ENCODE results near the gene SLC6A18. TPM values are rescaled to one million over a fixed set of nuclear protein-coding genes. Genes with fewer than 3 reads are reported as not detected.

SLC6A18 gene
- total and polyA plus RNA-seq, 2 donors from 2014 or later = 1.5 TPM; not detected in 1

DNA sequence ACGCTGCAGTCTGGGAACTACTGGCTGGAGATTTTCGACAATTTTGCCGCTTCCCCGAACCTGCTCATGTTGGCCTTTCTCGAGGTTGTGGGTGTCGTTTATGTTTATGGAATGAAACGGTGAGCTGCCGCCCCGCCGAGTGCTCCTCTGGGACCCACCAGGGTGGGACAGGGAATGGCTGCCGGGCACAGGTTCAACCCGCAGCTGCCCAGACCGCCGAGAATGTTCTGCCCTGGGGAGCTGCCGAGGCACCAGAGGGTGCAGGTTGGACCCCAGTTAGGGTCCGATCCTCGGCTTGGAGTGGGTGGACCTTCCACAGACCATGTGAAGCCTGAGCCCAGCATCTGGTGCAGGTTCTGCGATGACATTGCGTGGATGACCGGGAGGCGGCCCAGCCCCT lies 19.1 kb downstream of the SLC6A18 start:
- intact Hi-C loops (cut with DNase I) = no loop called here

DNA sequence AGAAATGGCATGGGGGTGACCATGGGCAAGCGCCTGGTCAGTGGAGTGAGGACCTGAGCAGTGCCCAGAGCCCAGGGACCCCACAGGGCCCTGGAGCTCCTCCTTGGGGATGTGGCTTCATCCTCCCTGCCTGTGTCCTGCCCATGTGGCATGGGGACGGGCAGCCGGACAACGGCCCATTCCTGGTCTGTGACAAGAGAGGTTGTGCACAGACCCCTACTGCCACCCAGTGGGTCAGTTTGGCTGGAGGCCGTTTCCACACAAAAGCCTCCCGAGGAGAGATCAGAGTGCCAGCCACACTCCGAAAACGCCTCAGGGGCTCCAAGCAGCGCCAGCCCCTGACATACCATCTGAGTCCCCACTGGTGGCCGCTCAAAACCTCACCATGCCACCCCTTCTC lies 19.8 kb downstream of the SLC6A18 start:
- no peaks in the 10 kb centered on the region for H3K27me3 ChIP-seq (ENCODE audit: control insufficient read depth, insufficient read depth, low read length)
- FAIRE-seq = no peak
- TF ChIP-seq, protein P1, sequence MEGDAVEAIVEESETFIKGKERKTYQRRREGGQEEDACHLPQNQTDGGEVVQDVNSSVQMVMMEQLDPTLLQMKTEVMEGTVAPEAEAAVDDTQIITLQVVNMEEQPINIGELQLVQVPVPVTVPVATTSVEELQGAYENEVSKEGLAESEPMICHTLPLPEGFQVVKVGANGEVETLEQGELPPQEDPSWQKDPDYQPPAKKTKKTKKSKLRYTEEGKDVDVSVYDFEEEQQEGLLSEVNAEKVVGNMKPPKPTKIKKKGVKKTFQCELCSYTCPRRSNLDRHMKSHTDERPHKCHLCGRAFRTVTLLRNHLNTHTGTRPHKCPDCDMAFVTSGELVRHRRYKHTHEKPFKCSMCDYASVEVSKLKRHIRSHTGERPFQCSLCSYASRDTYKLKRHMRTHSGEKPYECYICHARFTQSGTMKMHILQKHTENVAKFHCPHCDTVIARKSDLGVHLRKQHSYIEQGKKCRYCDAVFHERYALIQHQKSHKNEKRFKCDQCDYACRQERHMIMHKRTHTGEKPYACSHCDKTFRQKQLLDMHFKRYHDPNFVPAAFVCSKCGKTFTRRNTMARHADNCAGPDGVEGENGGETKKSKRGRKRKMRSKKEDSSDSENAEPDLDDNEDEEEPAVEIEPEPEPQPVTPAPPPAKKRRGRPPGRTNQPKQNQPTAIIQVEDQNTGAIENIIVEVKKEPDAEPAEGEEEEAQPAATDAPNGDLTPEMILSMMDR (IDR thresholded peaks at IDR 0.05; ENCODE audit: borderline replicate concordance, extremely low read depth, insufficient read depth) = no peak

More for the DNA sequence above, 19.1 kb downstream of the SLC6A18 start:
- Histone ChIP-seq H3K4me3 (ENCODE audit: low read length in 3 of 3) (no peak overlapping the region), H3K9me3 (ENCODE audit: control insufficient read depth in 2 of 3, insufficient read depth in 1 of 3, low read length in 3 of 3) (no peaks in the 10 kb centered on the region), H3K4me1 (ENCODE audit: control insufficient read depth in 2 of 3, insufficient read depth in 2 of 3, low read depth in 1 of 3, low read length in 3 of 3) (no peaks in the 10 kb centered on the region), H3K36me3 (ENCODE audit: control insufficient read depth in 2 of 3, insufficient read depth in 3 of 3, low read length in 3 of 3) (no peaks in the 10 kb centered on the region), H3K27me3 (ENCODE audit: control insufficient read depth, insufficient read depth, low read length) (no peaks in the 10 kb centered on the region), H3K9ac (ENCODE audit: low read length in 3 of 3) (no peak overlapping the region), H3K27ac (ENCODE audit: low read depth in 2 of 2, low read length in 2 of 2) (no peak overlapping the region)
- DNase-seq (no peak), FAIRE-seq (no peak)
- TF ChIP-seq, protein P1 (IDR thresholded peaks at IDR 0.05; ENCODE audit: borderline replicate concordance, extremely low read depth, insufficient read depth) = no peak

DNA sequence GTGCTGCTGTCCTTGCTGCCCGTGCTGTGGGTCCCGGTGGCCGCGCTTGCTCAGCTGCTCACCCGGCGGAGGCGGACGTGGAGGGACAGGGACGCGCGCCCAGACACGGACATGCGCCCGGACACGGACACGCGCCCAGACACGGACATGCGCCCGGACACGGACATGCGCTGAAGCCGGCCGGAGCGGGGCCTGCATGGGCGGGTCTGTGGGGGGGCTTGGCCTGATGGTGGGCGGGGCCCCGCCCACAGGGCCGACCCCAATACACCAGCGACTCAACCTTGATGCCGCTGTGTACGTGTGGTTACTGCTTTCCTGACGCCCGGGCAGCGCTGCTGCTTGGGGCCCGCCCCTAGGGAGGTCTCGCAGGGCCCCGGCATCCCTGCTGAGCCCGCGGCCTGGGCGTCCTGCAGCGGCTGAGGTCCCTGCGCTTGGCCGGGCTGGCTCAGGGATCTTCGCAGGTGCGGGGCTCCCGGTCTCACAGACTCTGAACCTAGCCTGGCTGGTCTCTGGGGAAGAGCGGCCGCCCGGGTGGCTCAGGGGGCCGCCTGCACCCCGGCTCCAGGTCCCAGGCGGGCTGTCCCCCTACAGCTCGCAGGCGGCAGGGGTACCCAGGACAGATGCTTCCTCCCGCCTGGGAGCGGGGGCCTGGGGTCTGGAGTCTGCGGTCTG lies 20.9 kb downstream of the SLC6A18 start:
- no peaks in the 10 kb centered on the region for H3K27me3 ChIP-seq (ENCODE audit: control insufficient read depth, insufficient read depth, low read length)
- intact Hi-C loops (cut with DNase I) = no loop called here

More for the DNA sequence above, 19.8 kb downstream of the SLC6A18 start:
- no peaks in the 10 kb centered on the region for H3K9me3 ChIP-seq (ENCODE audit: control insufficient read depth in 2 of 3, insufficient read depth in 1 of 3, low read length in 3 of 3)
- intact Hi-C loops (cut with DNase I) = no loop called here
- H3K9ac ChIP-seq (ENCODE audit: low read length in 3 of 3) = no peak overlapping the region
- no peaks in the 10 kb centered on the region for H3K4me1 ChIP-seq (ENCODE audit: control insufficient read depth in 2 of 3, insufficient read depth in 2 of 3, low read depth in 1 of 3, low read length in 3 of 3)
- H3K36me3 ChIP-seq (ENCODE audit: control insufficient read depth in 2 of 3, insufficient read depth in 3 of 3, low read length in 3 of 3) = no peaks in the 10 kb centered on the region
- H3K27ac ChIP-seq (ENCODE audit: low read depth in 2 of 2, low read length in 2 of 2) = no peak overlapping the region
- no peak overlapping the region for H3K4me3 ChIP-seq (ENCODE audit: low read length in 3 of 3)
- peak in 1 of 5 donors; percentile 32 for DNase-seq

More for the DNA sequence above, 20.9 kb downstream of the SLC6A18 start:
- FAIRE-seq (no peak), DNase-seq (peak in 1 of 5 donors; percentile 31)
- no peaks in the 10 kb centered on the region for H3K36me3 ChIP-seq (ENCODE audit: control insufficient read depth in 2 of 3, insufficient read depth in 3 of 3, low read length in 3 of 3)
- H3K9me3 ChIP-seq (ENCODE audit: control insufficient read depth in 2 of 3, insufficient read depth in 1 of 3, low read length in 3 of 3) = no peaks in the 10 kb centered on the region
- no peak overlapping the region for H3K9ac ChIP-seq (ENCODE audit: low read length in 3 of 3)
- TF ChIP-seq, protein P1 (IDR thresholded peaks at IDR 0.05; ENCODE audit: borderline replicate concordance, extremely low read depth, insufficient read depth) = no peak
- H3K4me3 ChIP-seq (ENCODE audit: low read length in 3 of 3) = no peak overlapping the region
- no peaks in the 10 kb centered on the region for H3K4me1 ChIP-seq (ENCODE audit: control insufficient read depth in 2 of 3, insufficient read depth in 2 of 3, low read depth in 1 of 3, low read length in 3 of 3)
- H3K27ac ChIP-seq (ENCODE audit: low read depth in 2 of 2, low read length in 2 of 2) = no peak overlapping the region

Data from kidney (tissue), 14 donors.